ENCODE measurements around the gene NELFCD. TPM values are rescaled to one million over a fixed set of nuclear protein-coding genes. Genes with fewer than 3 reads are reported as not detected.
A peak's percentile ranks its signal among the peaks of the same experiment; 100 is the strongest.
"Not testable (repeated sequence)": the region's sequence is repeated elsewhere in the genome, so short reads cannot be mapped to it uniquely, and the experiment has no call there.

Gene NELFCD
- total RNA-seq, 1 donor from 2014 or later, result 112 TPM

DNA sequence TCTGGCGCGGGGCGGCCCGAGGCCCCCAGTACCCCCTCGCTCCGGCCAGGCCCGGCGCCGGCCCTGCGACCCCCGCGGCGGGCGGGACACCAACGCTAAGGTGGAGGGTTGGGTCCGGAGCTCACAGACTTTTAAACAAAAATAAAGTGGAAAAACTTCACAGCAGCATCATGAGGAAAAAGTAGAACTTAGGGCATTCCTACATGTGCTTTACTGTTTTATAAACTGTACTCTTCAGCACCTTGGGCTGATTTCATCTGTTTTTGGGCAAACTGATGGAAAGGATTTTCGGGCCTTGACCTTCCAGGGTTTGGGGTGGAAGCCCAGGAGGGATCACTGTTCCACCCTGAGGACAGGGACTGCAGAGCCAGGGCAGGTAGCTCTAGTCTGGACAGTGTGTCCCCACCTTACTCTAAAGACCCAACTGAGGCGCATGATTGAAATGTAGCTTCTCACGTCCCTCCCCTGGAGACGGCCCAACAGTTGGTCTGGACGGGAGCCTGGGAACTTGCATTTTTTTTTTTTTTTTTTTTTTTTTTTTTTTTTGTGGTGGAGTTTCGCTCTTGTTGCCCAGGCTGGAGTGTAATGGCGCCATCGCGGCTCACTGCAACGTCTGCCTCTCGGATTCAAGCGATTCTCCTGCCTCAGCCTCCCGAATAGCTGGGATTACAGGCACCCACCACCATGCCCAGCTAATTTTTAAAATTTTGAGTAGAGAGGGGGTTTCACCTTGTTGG, 740 bp downstream of the NELFCD start:
- Mint-ChIP-seq H3K36me3 (ENCODE audit: unreplicated experiment) (peaks cover 2% of the 10 kb centered on the region), H3K4me1 (ENCODE audit: low read depth, unreplicated experiment) (peaks cover 24% of the 10 kb centered on the region), H3K4me3 (ENCODE audit: unreplicated experiment) (peak overlapping the region; percentile 93), H3K9me3 (ENCODE audit: unreplicated experiment) (no peaks in the 10 kb centered on the region), H3K27ac (ENCODE audit: unreplicated experiment) (no peak overlapping the region), H3K27me3 (ENCODE audit: unreplicated experiment) (peaks cover 3% of the 10 kb centered on the region)
- no peak for DNase-seq
- TF ChIP-seq CTCF (IDR thresholded peaks at IDR 0.05; ENCODE audit: partially characterized antibody, unreplicated experiment), result no peak

DNA sequence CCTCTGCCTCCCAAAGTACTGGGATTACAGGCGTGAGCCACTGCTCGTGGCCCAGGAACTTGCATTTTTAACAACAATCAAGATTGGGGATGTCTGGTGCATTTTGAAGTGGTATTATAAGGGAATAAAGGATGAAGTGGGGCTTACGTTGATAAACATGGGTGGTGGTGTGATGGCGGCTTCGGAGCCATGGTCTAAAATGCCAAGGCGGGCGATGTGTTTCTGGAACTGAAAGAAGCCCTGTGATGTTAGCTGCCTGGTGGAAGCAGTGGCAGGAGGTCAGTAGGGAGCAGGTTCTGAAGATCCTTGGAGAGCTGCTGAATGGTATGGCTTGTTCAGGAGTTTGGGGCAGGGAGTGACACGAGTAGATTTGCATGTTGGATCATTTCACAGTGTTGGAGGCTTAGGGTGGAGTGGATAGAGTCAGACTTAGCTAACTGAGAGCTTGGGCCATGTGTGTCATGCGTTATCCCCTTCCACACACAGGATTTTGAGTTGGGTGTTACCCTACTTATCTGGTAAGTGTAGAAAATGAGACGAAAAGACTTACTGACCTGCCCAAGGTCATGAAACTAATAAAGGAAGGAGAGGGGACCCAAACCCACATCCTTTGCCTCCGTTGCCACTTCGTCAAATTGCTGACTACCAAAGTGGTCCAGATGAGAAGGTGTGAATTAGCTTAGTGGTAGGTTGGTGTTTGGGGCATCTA, 1.5 kb downstream of the NELFCD start:
- Mint-ChIP-seq H3K4me3 (ENCODE audit: unreplicated experiment) (peak overlapping the region; percentile 93), H3K27ac (ENCODE audit: unreplicated experiment) (no peak overlapping the region), H3K36me3 (ENCODE audit: unreplicated experiment) (no peaks in the 10 kb centered on the region), H3K27me3 (ENCODE audit: unreplicated experiment) (peaks cover 3% of the 10 kb centered on the region), H3K9me3 (ENCODE audit: unreplicated experiment) (no peaks in the 10 kb centered on the region), H3K4me1 (ENCODE audit: low read depth, unreplicated experiment) (peaks cover 30% of the 10 kb centered on the region)
- TF ChIP-seq CTCF (IDR thresholded peaks at IDR 0.05; ENCODE audit: partially characterized antibody, unreplicated experiment), result no peak
- no peak for DNase-seq

DNA sequence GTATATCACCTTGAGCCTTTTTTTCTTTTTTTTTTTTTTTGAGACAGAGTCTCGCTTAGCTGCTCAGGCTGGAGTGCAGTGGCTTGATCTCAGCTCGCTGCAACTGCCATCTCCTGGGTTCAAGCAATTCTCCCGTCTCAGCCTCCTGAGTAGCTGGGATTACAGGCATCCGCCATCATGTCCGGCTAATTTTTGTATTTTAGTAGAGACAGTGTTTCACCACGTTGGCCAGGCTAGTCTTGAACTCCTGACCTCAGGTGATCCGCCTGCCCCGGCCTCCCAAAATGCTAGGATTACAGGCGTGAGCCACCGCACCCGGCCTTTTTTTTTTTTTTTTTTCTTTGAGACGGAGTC, 2.0 kb downstream of the NELFCD start:
- H3K27me3 Mint-ChIP-seq (ENCODE audit: unreplicated experiment); DNase-seq; H3K27ac Mint-ChIP-seq (ENCODE audit: unreplicated experiment); H3K36me3 Mint-ChIP-seq (ENCODE audit: unreplicated experiment); H3K9me3 Mint-ChIP-seq (ENCODE audit: unreplicated experiment); H3K4me3 Mint-ChIP-seq (ENCODE audit: unreplicated experiment): not testable (repeated sequence)
- H3K4me1 Mint-ChIP-seq (ENCODE audit: low read depth, unreplicated experiment), result peaks cover 30% of the 10 kb centered on the region

- Mint-ChIP-seq H3K4me1 (ENCODE audit: low read depth, unreplicated experiment) (peaks cover 30% of the 10 kb centered on the region), H3K4me3 (ENCODE audit: unreplicated experiment) (peak overlapping the region; percentile 19), H3K27me3 (ENCODE audit: unreplicated experiment) (peaks cover 5% of the 10 kb centered on the region), H3K9me3 (ENCODE audit: unreplicated experiment) (peaks cover 1% of the 10 kb centered on the region), H3K27ac (ENCODE audit: unreplicated experiment) (no peak overlapping the region), H3K36me3 (ENCODE audit: unreplicated experiment) (no peaks in the 10 kb centered on the region)
- no peak for DNase-seq
- no peak for TF ChIP-seq CTCF (IDR thresholded peaks at IDR 0.05; ENCODE audit: partially characterized antibody, unreplicated experiment)
Measured at GRCh38 chr20:58984691-58985090, 3.6 kb downstream of the NELFCD start.

DNA sequence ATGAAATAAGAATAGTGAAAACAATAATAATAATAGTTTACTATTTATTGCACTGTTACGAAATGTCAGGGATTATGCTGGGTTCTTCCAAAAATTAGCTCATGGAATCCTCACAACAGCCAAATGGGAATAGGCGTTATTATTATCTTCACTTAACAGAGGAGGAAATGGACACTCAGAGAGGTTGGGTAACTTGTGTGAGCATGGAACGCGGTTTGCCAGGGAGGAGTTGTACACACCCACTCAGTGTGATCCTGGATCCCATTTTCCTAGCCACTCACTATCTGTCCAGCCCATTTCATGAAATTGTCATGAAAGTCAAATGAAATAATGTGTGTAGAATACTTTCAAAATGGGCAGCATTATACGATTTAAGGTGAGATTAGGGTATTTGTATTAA, 4.6 kb downstream of the NELFCD start:
- H3K36me3 Mint-ChIP-seq (ENCODE audit: unreplicated experiment), result no peaks in the 10 kb centered on the region

More for the DNA sequence above, 4.6 kb downstream of the NELFCD start:
- TF ChIP-seq CTCF (IDR thresholded peaks at IDR 0.05; ENCODE audit: partially characterized antibody, unreplicated experiment), result no peak
- Mint-ChIP-seq H3K27me3 (ENCODE audit: unreplicated experiment) (peaks cover 5% of the 10 kb centered on the region), H3K4me1 (ENCODE audit: low read depth, unreplicated experiment) (peaks cover 30% of the 10 kb centered on the region), H3K27ac (ENCODE audit: unreplicated experiment) (no peak overlapping the region), H3K4me3 (ENCODE audit: unreplicated experiment) (no peak overlapping the region), H3K9me3 (ENCODE audit: unreplicated experiment) (peaks cover 1% of the 10 kb centered on the region)
- DNase-seq, result no peak

All from glutamatergic neuron (in vitro differentiated cells).